PC-9 (cell line): ENCODE data around the gene KY. TPM values are rescaled to one million over a fixed set of nuclear protein-coding genes. Genes with fewer than 3 reads are reported as not detected.

ENCODE experiments used
- BruUV-seq: library from RNA; stranded (reverse); fragments of 400-500 nt; replicated peaks from 2 replicates; lab custom pipeline; 2021; lab: Mats Ljungman, UMichigan
- CTCF ChIA-PET: fragments of 300-600 bp; sonication (Branson Sonifier 250); formaldehyde crosslinking; loops from one replicate; lab custom pipeline; 2022; ENCODE audit warnings: antibody characterized with exemption; lab: Charles Lee
- POLR2A ChIA-PET: fragments of 300-600 bp; sonication (Branson Sonifier 250); formaldehyde crosslinking; loops from one replicate; lab custom pipeline; 2022; ENCODE audit warnings: antibody characterized with exemption; ENCODE audit not compliant: unreplicated experiment; lab: Charles Lee
- DNase-seq, 2 experiments: peaks; one replicate each; pipeline versions ENCODE4 v3.0.0 to v3.0.0-alpha.2; 2015 to 2022; ENCODE audit warnings: mixed read lengths in 1 of 2
- H2AFZ ChIP-seq: fragments of 200-600 bp; sonication (generic); 2 replicates; pipeline ENCODE4 v1.8.1; 2017; ENCODE audit warnings: antibody characterized with exemption
- H3F3A ChIP-seq: fragments of 200-600 bp; sonication (generic); 2 replicates; pipeline ENCODE4 v1.8.1; 2017; ENCODE audit warnings: antibody characterized with exemption, mild to moderate bottlenecking, low read depth; ENCODE audit not compliant: insufficient read depth
- H3K27ac ChIP-seq: fragments of 200-600 bp; sonication (generic); 2 replicates; pipeline ENCODE4 v1.6.1; 2016; ENCODE audit warnings: mixed run types
- H3K27me3 ChIP-seq: fragments of 200-600 bp; sonication (generic); 2 replicates; pipeline ENCODE4 v1.6.1; 2016; ENCODE audit warnings: low read depth, mixed run types; ENCODE audit not compliant: insufficient read depth
- H3K36me3 ChIP-seq: fragments of 200-600 bp; sonication (generic); 2 replicates; pipeline ENCODE4 v1.6.1; 2016; ENCODE audit warnings: low read depth, mixed run types
- H3K4me1 ChIP-seq: fragments of 200-600 bp; sonication (generic); replicated peaks from 2 replicates; pipeline ENCODE4 v1.6.1; 2016; ENCODE audit warnings: mixed run types; ENCODE audit not compliant: insufficient read depth
- H3K4me2 ChIP-seq: fragments of 200-600 bp; sonication (generic); 2 replicates; pipeline ENCODE4 v1.6.1; 2017; ENCODE audit warnings: mixed run types
- H3K4me3 ChIP-seq: fragments of 200-600 bp; sonication (generic); 2 replicates; pipeline ENCODE4 v1.6.1; 2016; ENCODE audit warnings: mixed run types
- H3K79me2 ChIP-seq: fragments of 200-600 bp; sonication (generic); 2 replicates; pipeline ENCODE4 v1.6.1; 2017; ENCODE audit warnings: low read depth, mixed run types
- H3K9me2 ChIP-seq: fragments of 200-600 bp; sonication (generic); 2 replicates; pipeline ENCODE4 v1.8.1; 2017; ENCODE audit warnings: mild to moderate bottlenecking; ENCODE audit not compliant: insufficient read depth
- H3K9me3 ChIP-seq: fragments of 200-600 bp; sonication (generic); 2 replicates; pipeline ENCODE4 v1.8.1; 2016; ENCODE audit warnings: low read depth; ENCODE audit not compliant: insufficient read depth
- H4K20me1 ChIP-seq: fragments of 200-600 bp; sonication (generic); 2 replicates; pipeline ENCODE4 v1.8.1; 2017; ENCODE audit not compliant: insufficient read depth
- CTCF ChIP-seq: fragments of 200-600 bp; sonication (generic); conservative IDR thresholded peaks from 2 replicates; pipeline ENCODE4 v1.6.1; 2017; ENCODE audit warnings: mixed run types, antibody characterized with exemption, mild to moderate bottlenecking, moderate library complexity
- EZH2 ChIP-seq: fragments of 200-600 bp; sonication (generic); IDR thresholded peaks from 2 replicates; pipeline ENCODE4 v1.8.0; 2017; ENCODE audit warnings: antibody characterized with exemption, low read depth
- intact Hi-C: fragments of 100-400 bp; cut with micrococcal nuclease; formaldehyde crosslinking; loops from one replicate; pipeline ENCODE4 v1.10.0; 2022; ENCODE audit not compliant: unreplicated experiment
- total RNA-seq: library from RNA; stranded (reverse); gene quantifications from 2 replicates; pipeline ENCODE4 v1.2.3, GENCODE V29; 2021

Gene KY
- total RNA-seq, 1 experiment from 2014 or later = not detected

- H3K4me3 ChIP-seq = no peak overlapping the region
- H3K9me3 ChIP-seq = no peaks in the 10 kb centered on the region
- no peak for TF ChIP-seq EZH2
- TF ChIP-seq CTCF = no peak
- H3K27ac ChIP-seq = no peak overlapping the region
- H3K4me1 ChIP-seq = no peaks in the 10 kb centered on the region
- H2AFZ ChIP-seq = no peak overlapping the region
- CTCF ChIA-PET = no interaction called here
- H3F3A ChIP-seq = no peaks in the 10 kb centered on the region
- DNase-seq = no peak
- BruUV-seq = no TSS peak
- no peaks in the 10 kb centered on the region for H3K79me2 ChIP-seq
- H3K36me3 ChIP-seq = no peaks in the 10 kb centered on the region
- H3K4me2 ChIP-seq = no peak overlapping the region
- POLR2A ChIA-PET = no interaction called here
- peaks cover 68% of the 10 kb centered on the region for H3K27me3 ChIP-seq
- intact Hi-C loops = no loop called here
- H4K20me1 ChIP-seq = no peaks in the 10 kb centered on the region
- no peaks in the 10 kb centered on the region for H3K9me2 ChIP-seq
These were observed 2.7 kb downstream of the KY start for GRCh38 chr3:134647902-134648760.

GRCh38 chr3:134646086-134646485 is 4.7 kb downstream of the KY start:
- H3K4me1 ChIP-seq = no peaks in the 10 kb centered on the region
- H3K4me2 ChIP-seq = no peak overlapping the region
- TF ChIP-seq EZH2 (no peak), CTCF (no peak)
- no peak for DNase-seq
- H3F3A ChIP-seq = no peaks in the 10 kb centered on the region
- no peak overlapping the region for H3K4me3 ChIP-seq
- intact Hi-C loops = no loop called here
- no peaks in the 10 kb centered on the region for H3K9me3 ChIP-seq
- no peak overlapping the region for H3K27ac ChIP-seq
- no peak overlapping the region for H2AFZ ChIP-seq
- no peaks in the 10 kb centered on the region for H3K9me2 ChIP-seq
- H3K27me3 ChIP-seq = peaks cover 75% of the 10 kb centered on the region
- CTCF ChIA-PET = no interaction called here
- H3K36me3 ChIP-seq = no peaks in the 10 kb centered on the region
- H4K20me1 ChIP-seq = no peaks in the 10 kb centered on the region
- POLR2A ChIA-PET = no interaction called here
- BruUV-seq = no TSS peak
- no peaks in the 10 kb centered on the region for H3K79me2 ChIP-seq

GRCh38 chr3:134645515-134645914 is 5.3 kb downstream of the KY start:
- no TSS peak for BruUV-seq

More at GRCh38 chr3:134645515-134645914, 5.3 kb downstream of the KY start:
- intact Hi-C loops = no loop called here
- H3K4me2 ChIP-seq = no peak overlapping the region
- H3K9me2 ChIP-seq = no peaks in the 10 kb centered on the region
- ChIA-PET CTCF (no interaction called here), POLR2A (no interaction called here)
- H3K27ac ChIP-seq = no peak overlapping the region
- TF ChIP-seq EZH2 (no peak), CTCF (no peak)
- H4K20me1 ChIP-seq = no peaks in the 10 kb centered on the region
- H3K79me2 ChIP-seq = no peaks in the 10 kb centered on the region
- no peaks in the 10 kb centered on the region for H3K36me3 ChIP-seq
- H2AFZ ChIP-seq = no peak overlapping the region
- no peak for DNase-seq
- no peak overlapping the region for H3K4me3 ChIP-seq
- no peaks in the 10 kb centered on the region for H3K9me3 ChIP-seq
- H3F3A ChIP-seq = no peaks in the 10 kb centered on the region
- peaks cover 76% of the 10 kb centered on the region for H3K27me3 ChIP-seq
- no peaks in the 10 kb centered on the region for H3K4me1 ChIP-seq
